ENCODE measurements around the gene NOTCH2. TPM values are rescaled to one million over a fixed set of nuclear protein-coding genes. Genes with fewer than 3 reads are reported as not detected.

The NOTCH2 gene
- total RNA-seq, 1 donor from 2014 or later = 142 TPM

DNA sequence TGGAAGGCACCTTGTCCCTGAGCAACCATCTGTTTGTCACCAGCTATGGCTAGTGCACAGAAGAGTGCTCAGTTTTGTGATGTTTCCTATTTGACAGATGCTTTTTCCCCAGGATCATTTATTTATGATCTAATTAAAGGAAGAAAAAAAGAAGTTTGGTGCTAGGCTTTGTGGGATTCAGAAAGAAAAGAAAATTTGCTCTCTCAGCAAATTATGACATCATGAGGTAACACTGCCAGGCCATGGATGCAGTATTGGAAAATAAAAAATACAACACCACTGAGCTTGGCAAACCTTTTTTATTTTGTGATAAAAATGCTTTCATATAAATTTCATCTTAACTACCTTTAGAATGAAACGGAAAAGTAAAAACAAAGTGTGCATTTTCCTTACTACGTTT is 157.7 kb downstream of the NOTCH2 start:
- H3K4me3 Mint-ChIP-seq = no peak overlapping the region
- no peak overlapping the region for H3K27ac Mint-ChIP-seq
- no peaks in the 10 kb centered on the region for H3K27me3 Mint-ChIP-seq
- H3K9me3 Mint-ChIP-seq = no peaks in the 10 kb centered on the region
- no peak for DNase-seq (ENCODE audit: extremely low spot score, unreplicated experiment)
- H3K36me3 Mint-ChIP-seq = peaks cover 26% of the 10 kb centered on the region
- TF ChIP-seq, protein P1, sequence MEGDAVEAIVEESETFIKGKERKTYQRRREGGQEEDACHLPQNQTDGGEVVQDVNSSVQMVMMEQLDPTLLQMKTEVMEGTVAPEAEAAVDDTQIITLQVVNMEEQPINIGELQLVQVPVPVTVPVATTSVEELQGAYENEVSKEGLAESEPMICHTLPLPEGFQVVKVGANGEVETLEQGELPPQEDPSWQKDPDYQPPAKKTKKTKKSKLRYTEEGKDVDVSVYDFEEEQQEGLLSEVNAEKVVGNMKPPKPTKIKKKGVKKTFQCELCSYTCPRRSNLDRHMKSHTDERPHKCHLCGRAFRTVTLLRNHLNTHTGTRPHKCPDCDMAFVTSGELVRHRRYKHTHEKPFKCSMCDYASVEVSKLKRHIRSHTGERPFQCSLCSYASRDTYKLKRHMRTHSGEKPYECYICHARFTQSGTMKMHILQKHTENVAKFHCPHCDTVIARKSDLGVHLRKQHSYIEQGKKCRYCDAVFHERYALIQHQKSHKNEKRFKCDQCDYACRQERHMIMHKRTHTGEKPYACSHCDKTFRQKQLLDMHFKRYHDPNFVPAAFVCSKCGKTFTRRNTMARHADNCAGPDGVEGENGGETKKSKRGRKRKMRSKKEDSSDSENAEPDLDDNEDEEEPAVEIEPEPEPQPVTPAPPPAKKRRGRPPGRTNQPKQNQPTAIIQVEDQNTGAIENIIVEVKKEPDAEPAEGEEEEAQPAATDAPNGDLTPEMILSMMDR (conservative IDR thresholded peaks at IDR 0.05) = no peak
- no peaks in the 10 kb centered on the region for H3K4me1 Mint-ChIP-seq (ENCODE audit: unreplicated experiment)

DNA sequence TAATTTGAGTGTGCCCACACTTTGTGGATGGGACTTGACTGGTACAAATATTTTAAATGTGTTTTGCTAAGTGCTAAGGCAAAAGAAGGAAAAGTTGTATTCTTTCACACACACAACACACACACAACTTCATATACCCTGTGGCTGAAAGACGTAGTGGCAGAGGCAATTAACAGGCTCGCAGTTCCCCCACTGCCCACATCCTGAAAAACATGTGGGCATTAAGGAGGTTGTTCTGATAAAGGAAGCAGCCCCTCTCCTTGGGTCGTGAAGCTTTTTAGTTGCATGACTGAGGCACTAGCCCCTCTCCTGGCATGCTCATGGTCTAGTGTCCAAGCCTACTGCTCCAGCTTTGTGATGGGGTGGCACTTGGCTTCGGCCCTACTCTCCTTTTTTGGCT is 158.8 kb downstream of the NOTCH2 start:
- H3K4me3 Mint-ChIP-seq = no peak overlapping the region
- H3K4me1 Mint-ChIP-seq (ENCODE audit: unreplicated experiment) = no peaks in the 10 kb centered on the region
- no peak for DNase-seq (ENCODE audit: extremely low spot score, unreplicated experiment)
- TF ChIP-seq, protein P1 (conservative IDR thresholded peaks at IDR 0.05) = no peak
- H3K36me3 Mint-ChIP-seq = peaks cover 16% of the 10 kb centered on the region
- H3K27ac Mint-ChIP-seq = no peak overlapping the region
- H3K27me3 Mint-ChIP-seq = no peaks in the 10 kb centered on the region
- no peaks in the 10 kb centered on the region for H3K9me3 Mint-ChIP-seq

DNA sequence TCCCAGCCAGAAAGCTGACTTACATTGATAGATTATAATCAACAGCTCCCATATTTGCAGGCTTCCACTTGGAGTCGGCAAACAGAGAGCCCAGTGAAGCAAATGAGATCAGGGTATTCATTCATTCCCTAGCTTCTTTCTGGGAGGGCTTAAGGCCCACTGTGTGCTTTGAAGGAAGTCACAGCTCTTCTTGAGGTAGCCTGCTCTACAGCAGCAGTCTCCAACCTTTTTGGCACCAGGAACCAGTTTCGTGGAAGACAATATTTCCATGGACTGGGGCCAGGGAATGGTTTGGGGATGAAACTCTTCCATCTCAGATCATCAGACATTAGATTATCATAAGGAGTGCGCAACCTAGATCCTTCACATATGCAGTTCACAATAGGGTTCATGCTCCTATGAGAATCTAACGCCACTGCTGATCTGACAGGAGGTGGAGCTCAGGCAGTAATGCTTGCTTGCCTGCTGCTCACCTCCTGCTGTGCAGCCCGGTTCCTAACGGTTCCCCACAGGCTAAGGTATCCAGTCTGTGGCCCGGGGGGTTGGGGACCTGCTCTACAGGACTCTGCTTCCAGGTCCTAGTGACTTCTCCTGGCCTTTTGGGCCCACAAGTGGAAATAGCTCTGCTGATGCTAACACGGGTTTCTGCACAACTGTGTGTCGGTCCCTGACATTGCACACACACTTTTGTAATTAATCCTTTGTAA is 159.4 kb downstream of the NOTCH2 start:
- TF ChIP-seq, protein P1 (conservative IDR thresholded peaks at IDR 0.05) = no peak
- Mint-ChIP-seq H3K4me3 (no peak overlapping the region), H3K9me3 (no peaks in the 10 kb centered on the region)

DNA sequence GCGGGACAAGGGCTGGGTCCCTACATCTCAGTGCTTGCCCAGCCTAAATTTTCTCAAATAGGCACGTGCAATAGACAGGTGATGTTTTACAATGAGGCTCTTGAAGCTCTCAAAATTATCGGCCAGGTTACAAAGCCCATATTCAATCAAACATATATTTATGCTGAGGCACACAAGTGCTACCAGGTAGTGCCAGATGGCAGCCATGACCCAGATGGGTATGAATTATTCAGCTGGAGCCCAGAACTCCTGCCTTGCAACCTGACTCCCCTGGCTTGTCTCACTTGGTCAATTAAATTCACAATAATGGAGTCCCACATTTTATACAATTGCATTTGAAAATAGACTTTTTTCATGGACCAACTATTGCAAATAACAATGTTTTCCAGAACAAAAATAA is 160.8 kb downstream of the NOTCH2 start:
- Mint-ChIP-seq H3K4me1 (ENCODE audit: unreplicated experiment) (no peaks in the 10 kb centered on the region), H3K4me3 (no peak overlapping the region), H3K36me3 (no peaks in the 10 kb centered on the region), H3K9me3 (no peaks in the 10 kb centered on the region), H3K27me3 (peaks cover 1% of the 10 kb centered on the region), H3K27ac (no peak overlapping the region)
- no peak for DNase-seq (ENCODE audit: extremely low spot score, unreplicated experiment)
- TF ChIP-seq, protein P1 (conservative IDR thresholded peaks at IDR 0.05) = no peak

More for the DNA sequence above, 159.4 kb downstream of the NOTCH2 start:
- H3K27me3 Mint-ChIP-seq = no peaks in the 10 kb centered on the region
- no peak for DNase-seq (ENCODE audit: extremely low spot score, unreplicated experiment)
- no peaks in the 10 kb centered on the region for H3K4me1 Mint-ChIP-seq (ENCODE audit: unreplicated experiment)
- H3K36me3 Mint-ChIP-seq = peaks cover 10% of the 10 kb centered on the region
- H3K27ac Mint-ChIP-seq = no peak overlapping the region

DNA sequence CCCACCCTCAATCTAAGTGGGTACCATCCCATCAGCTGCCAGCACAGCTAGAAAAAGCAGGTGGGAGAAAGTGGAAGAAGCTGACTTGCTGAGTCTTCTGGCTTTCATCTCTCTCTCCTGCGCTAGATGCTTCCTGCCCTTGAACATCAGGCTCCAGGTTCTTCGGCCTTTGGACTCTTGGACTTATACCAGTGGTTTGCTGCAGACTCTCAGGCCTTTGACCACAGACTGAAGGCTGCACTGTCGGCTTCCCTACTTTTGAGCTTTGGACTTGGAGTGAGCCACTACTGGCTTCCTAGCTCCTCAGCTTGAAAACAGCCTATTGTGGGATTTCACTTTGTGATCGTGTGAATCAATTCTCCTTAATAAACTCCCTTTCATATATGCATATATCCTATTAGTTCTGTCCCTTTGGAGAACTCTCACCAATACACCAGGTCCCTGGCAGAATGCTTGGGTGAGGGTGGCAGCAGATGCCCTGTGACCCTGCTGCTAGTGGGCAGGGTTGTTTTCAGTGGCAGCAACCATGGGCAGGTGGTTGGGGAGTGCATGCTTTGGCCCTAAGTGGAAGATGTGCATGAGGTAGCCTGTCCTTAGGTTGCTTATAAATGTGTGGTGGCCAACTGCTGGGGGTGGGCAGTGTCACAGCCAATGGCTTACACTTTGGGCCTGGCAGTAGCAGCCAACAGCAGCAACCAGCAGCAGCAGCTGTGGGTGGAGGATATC is 162.4 kb downstream of the NOTCH2 start:
- H3K9me3 Mint-ChIP-seq = no peaks in the 10 kb centered on the region
- H3K27ac Mint-ChIP-seq = no peak overlapping the region
- H3K4me1 Mint-ChIP-seq (ENCODE audit: unreplicated experiment) = no peaks in the 10 kb centered on the region
- H3K27me3 Mint-ChIP-seq = peaks cover 4% of the 10 kb centered on the region
- no peak for DNase-seq (ENCODE audit: extremely low spot score, unreplicated experiment)
- no peaks in the 10 kb centered on the region for H3K36me3 Mint-ChIP-seq
- TF ChIP-seq, protein P1 (conservative IDR thresholded peaks at IDR 0.05) = no peak
- H3K4me3 Mint-ChIP-seq = no peak overlapping the region
